DOHH2 (cell line): ENCODE data around the gene TBC1D22A.

Source experiments
- H3F3A ChIP-seq: fragments of 200-600 bp; sonication (generic), shearing (Covaris generic); 2 replicates; pipeline ENCODE4 v1.6.0; 2016; ENCODE audit warnings: antibody characterized with exemption, mild to moderate bottlenecking; ENCODE audit not compliant: control insufficient read depth, insufficient read depth
- H3K27ac ChIP-seq: fragments of 200-600 bp; sonication (generic); 2 replicates; pipeline ENCODE4 v1.5.1; 2014; ENCODE audit warnings: low read depth, mild to moderate bottlenecking, low read length, moderate library complexity
- H3K27me3 ChIP-seq: fragments of 200-600 bp; sonication (generic); 2 replicates; pipeline ENCODE4 v1.6.1; 2014; ENCODE audit warnings: mild to moderate bottlenecking, low read length, mixed read lengths; ENCODE audit not compliant: control insufficient read depth
- H3K36me3 ChIP-seq: fragments of 200-600 bp; sonication (generic); 2 replicates; pipeline ENCODE4 v1.6.1; 2014; ENCODE audit warnings: mild to moderate bottlenecking, low read length, moderate library complexity, mixed read lengths; ENCODE audit not compliant: control insufficient read depth
- H3K4me1 ChIP-seq: fragments of 200-600 bp; sonication (generic); 2 replicates; pipeline ENCODE4 v1.6.1; 2014; ENCODE audit warnings: mild to moderate bottlenecking, low read length, mixed read lengths; ENCODE audit not compliant: control insufficient read depth
- H3K4me2 ChIP-seq: fragments of 200-600 bp; sonication (generic); 2 replicates; pipeline ENCODE4 v1.6.0; 2014; ENCODE audit warnings: mild to moderate bottlenecking, low read length, moderate library complexity
- H3K4me3 ChIP-seq: fragments of 200-600 bp; sonication (generic); 2 replicates; pipeline ENCODE4 v1.5.1; 2014; ENCODE audit warnings: mild to moderate bottlenecking, low read length, mixed read lengths
- H3K79me2 ChIP-seq: fragments of 200-600 bp; sonication (generic); 2 replicates; pipeline ENCODE4 v1.6.1; 2014; ENCODE audit warnings: mild to moderate bottlenecking, low read length, mixed read lengths; ENCODE audit not compliant: control insufficient read depth
- H3K9me2 ChIP-seq: fragments of 200-600 bp; sonication (generic); replicated peaks from 2 replicates; pipeline ENCODE4 v1.6.1; 2014; ENCODE audit warnings: mild to moderate bottlenecking, low read length, mixed read lengths; ENCODE audit not compliant: control insufficient read depth
- H3K9me3 ChIP-seq: fragments of 200-600 bp; sonication (generic); 2 replicates; pipeline ENCODE4 v1.6.1; 2014; ENCODE audit warnings: antibody characterized with exemption, low read length, mixed read lengths; ENCODE audit not compliant: control insufficient read depth, insufficient read depth
- H4K20me1 ChIP-seq: fragments of 200-600 bp; sonication (generic); 2 replicates; pipeline ENCODE4 v1.6.0; 2014; ENCODE audit warnings: low read depth, mild to moderate bottlenecking, antibody characterized with exemption, low read length, moderate library complexity; ENCODE audit not compliant: control insufficient read depth, insufficient read depth
- CTCF ChIP-seq: fragments of 200-600 bp; sonication (generic); IDR thresholded peaks from one replicate; pipeline ENCODE4 v1.5.1; 2014; ENCODE audit warnings: antibody characterized with exemption, mild to moderate bottlenecking, low read depth, low read length; ENCODE audit not compliant: poor library complexity, severe bottlenecking
- EZH2phosphoT487 ChIP-seq: fragments of 200-600 bp; sonication (generic); IDR thresholded peaks from 2 replicates; pipeline ENCODE4 v1.6.1; 2017; ENCODE audit warnings: borderline replicate concordance, mild to moderate bottlenecking, antibody characterized with exemption, low read length, moderate library complexity, mixed read lengths

Gene TBC1D22A

GRCh38 chr22:47215851-47216250 lies 453.4 kb downstream of the TBC1D22A start:
- Histone ChIP-seq H3K79me2 (no peaks in the 10 kb centered on the region), H3K4me2 (no peak overlapping the region), H3K36me3 (no peaks in the 10 kb centered on the region), H4K20me1 (no peaks in the 10 kb centered on the region), H3F3A (no peaks in the 10 kb centered on the region), H3K9me2 (no peaks in the 10 kb centered on the region), H3K9me3 (peaks cover 6% of the 10 kb centered on the region; the same call in 1 of the 2 replicates), H3K4me3 (no peak overlapping the region), H3K4me1 (no peaks in the 10 kb centered on the region), H3K27me3 (no peaks in the 10 kb centered on the region), H3K27ac (no peak overlapping the region)
- TF ChIP-seq EZH2phosphoT487 (no peak), CTCF (no peak)

GRCh38 chr22:47218671-47219070 lies 456.2 kb downstream of the TBC1D22A start:
- Histone ChIP-seq H3K27me3 (no peaks in the 10 kb centered on the region), H3K4me1 (no peaks in the 10 kb centered on the region), H3K4me2 (no peak overlapping the region), H3K4me3 (no peak overlapping the region), H4K20me1 (no peaks in the 10 kb centered on the region), H3K9me3 (peaks cover 9% of the 10 kb centered on the region; the same call in 1 of the 2 replicates), H3K36me3 (no peaks in the 10 kb centered on the region), H3K9me2 (no peaks in the 10 kb centered on the region), H3K27ac (no peak overlapping the region), H3K79me2 (no peaks in the 10 kb centered on the region), H3F3A (no peaks in the 10 kb centered on the region)
- no peak for TF ChIP-seq CTCF
- no peak for TF ChIP-seq EZH2phosphoT487

GRCh38 chr22:47219789-47220188 lies 457.3 kb downstream of the TBC1D22A start:
- peaks cover 9% of the 10 kb centered on the region; the same call in 1 of the 2 replicates for H3K9me3 ChIP-seq
- no peaks in the 10 kb centered on the region for H3K27me3 ChIP-seq
- no peaks in the 10 kb centered on the region for H4K20me1 ChIP-seq
- H3K79me2 ChIP-seq, result no peaks in the 10 kb centered on the region
- H3K4me3 ChIP-seq, result no peak overlapping the region
- H3K36me3 ChIP-seq, result no peaks in the 10 kb centered on the region
- H3K27ac ChIP-seq, result no peak overlapping the region
- TF ChIP-seq CTCF (no peak), EZH2phosphoT487 (no peak)
- H3K4me1 ChIP-seq, result no peaks in the 10 kb centered on the region
- H3F3A ChIP-seq, result no peaks in the 10 kb centered on the region
- no peaks in the 10 kb centered on the region for H3K9me2 ChIP-seq
- H3K4me2 ChIP-seq, result no peak overlapping the region
